ENCODE data around the gene P2RX7. TPM values are rescaled to one million over a fixed set of nuclear protein-coding genes. Genes with fewer than 3 reads are reported as not detected.

Gene P2RX7
- total and polyA plus RNA-seq, 7 donors, result 0.07 to 1.3 (median 0.17) TPM

DNA sequence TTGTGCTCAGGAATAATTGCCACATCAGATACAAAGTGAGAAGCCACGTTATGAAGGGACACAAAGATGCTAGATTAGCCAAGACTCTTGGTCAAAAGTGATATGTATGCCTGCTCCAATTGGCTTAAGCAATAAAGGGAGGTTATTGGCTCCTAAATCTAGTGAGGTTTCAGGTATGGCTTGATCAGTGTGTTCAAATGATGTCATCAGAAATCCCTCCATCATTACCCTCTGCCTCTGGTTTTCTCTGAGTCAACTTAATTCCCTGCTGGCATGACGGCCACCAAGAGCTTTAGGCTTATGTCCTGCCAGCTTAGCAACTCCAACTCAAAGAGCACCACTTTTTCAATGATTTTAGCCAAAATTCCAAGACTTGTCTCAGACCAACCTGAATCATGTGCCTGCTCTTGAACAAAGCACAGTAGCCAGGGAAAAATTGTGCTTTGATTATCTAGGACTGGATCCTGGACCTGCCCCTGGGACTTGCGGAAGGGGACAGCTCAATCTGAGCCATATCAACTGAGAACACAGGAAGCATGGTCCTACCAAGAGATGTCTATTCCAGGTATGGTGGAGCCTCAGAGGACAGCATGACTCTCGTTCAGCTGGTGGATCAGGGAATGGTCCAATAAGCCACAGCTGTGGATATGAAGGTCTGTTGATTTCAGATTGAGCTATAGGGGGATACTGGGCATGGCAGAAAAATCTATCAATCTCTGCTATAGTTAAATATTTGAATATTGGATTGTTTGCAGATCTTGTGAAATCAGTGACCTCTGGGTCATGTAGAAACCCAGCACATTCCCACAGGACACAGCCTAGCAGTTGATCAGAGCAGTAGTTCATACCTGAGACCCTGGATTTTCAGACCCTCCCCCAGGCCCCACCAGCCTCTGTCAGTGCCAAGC is 16.1 kb upstream of the P2RX7 start:
- Histone ChIP-seq H3K4me3 (no peak overlapping the region), H3K9me3 (no peaks in the 10 kb centered on the region), H3K36me3 (ENCODE audit: insufficient read depth in 1 of 2, low read depth in 1 of 2) (no peaks in the 10 kb centered on the region), H3K27ac (no peak overlapping the region), H3K4me1 (no peaks in the 10 kb centered on the region), H3K27me3 (ENCODE audit: insufficient read depth in 3 of 3, low read length in 2 of 3) (no peaks in the 10 kb centered on the region)
- intact Hi-C loops (cut with DNase I), result no loop called here
- ATAC-seq, result no peak
- TF ChIP-seq, protein P1, sequence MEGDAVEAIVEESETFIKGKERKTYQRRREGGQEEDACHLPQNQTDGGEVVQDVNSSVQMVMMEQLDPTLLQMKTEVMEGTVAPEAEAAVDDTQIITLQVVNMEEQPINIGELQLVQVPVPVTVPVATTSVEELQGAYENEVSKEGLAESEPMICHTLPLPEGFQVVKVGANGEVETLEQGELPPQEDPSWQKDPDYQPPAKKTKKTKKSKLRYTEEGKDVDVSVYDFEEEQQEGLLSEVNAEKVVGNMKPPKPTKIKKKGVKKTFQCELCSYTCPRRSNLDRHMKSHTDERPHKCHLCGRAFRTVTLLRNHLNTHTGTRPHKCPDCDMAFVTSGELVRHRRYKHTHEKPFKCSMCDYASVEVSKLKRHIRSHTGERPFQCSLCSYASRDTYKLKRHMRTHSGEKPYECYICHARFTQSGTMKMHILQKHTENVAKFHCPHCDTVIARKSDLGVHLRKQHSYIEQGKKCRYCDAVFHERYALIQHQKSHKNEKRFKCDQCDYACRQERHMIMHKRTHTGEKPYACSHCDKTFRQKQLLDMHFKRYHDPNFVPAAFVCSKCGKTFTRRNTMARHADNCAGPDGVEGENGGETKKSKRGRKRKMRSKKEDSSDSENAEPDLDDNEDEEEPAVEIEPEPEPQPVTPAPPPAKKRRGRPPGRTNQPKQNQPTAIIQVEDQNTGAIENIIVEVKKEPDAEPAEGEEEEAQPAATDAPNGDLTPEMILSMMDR (IDR thresholded peaks at IDR 0.05), result no peak
- no peak for DNase-seq
- WGBS, 3 donors, result 60 to 70% (median 63%) methylated on average over 4 of the region's 4 CpGs

DNA sequence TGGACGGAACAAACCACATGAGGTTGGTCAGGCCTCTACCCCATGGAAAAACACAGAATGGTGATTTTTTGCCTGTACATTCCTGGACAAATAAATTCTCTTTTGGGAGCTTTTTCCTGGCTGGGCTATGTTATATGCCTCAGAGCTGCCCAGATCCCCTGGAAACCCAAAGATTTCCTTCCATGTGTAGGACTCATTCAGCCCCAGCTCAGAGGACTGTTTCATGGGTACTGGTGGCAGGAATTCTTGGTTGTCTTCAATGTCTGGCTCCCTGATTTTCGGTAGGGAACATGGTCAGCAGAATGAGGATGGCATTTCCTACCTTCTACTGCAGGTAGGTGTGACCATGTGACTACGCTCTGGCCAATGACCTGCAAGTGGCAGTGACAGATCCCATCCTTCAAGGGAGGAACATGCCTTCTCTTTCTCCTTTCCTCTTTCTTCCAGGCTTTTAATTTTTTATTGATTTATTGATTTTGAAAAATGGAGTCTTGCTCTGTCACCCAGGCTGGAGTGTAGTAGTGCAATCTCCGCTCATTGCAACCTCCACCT is 15.4 kb upstream of the P2RX7 start:
- intact Hi-C loops (cut with DNase I), result no loop called here
- TF ChIP-seq, protein P1 (IDR thresholded peaks at IDR 0.05), result no peak
- WGBS, 3 donors, result 85 to 91% (median 88%) methylated on average over 4 of the region's 4 CpGs

DNA sequence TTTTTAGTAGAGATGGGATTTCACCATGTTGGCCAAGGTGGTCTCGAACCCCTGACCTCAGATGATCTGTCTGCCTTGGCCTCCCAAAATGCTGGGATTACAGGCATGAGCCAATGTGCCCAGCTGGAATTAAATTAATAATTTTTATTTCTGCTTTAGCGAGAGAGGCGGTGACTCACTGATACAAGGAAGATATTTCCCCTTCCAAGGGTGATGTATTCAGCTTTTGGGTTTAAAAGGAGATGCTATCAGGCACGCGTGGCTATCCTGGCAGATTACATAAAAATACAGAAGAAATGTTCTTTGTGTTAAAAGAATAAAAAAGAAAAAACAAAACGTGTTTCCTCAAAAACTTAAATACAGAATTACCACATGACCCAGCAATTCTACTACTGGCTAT is 12.4 kb upstream of the P2RX7 start:
- H3K4me3 ChIP-seq, result no peak overlapping the region
- no peaks in the 10 kb centered on the region for H3K27me3 ChIP-seq (ENCODE audit: insufficient read depth in 3 of 3, low read length in 2 of 3)
- no peaks in the 10 kb centered on the region for H3K4me1 ChIP-seq
- ATAC-seq (no peak), DNase-seq (no peak)
- WGBS, 3 donors, result 59 to 79% (median 68%) methylated on average over 6 of the region's 6 CpGs
- no peaks in the 10 kb centered on the region for H3K9me3 ChIP-seq
- TF ChIP-seq, protein P1 (IDR thresholded peaks at IDR 0.05), result no peak
- H3K27ac ChIP-seq, result no peak overlapping the region
- intact Hi-C loops (cut with DNase I), result no loop called here
- H3K36me3 ChIP-seq (ENCODE audit: insufficient read depth in 1 of 2, low read depth in 1 of 2), result no peaks in the 10 kb centered on the region

More for the DNA sequence above, 15.4 kb upstream of the P2RX7 start:
- no peaks in the 10 kb centered on the region for H3K27me3 ChIP-seq (ENCODE audit: insufficient read depth in 3 of 3, low read length in 2 of 3)
- H3K36me3 ChIP-seq (ENCODE audit: insufficient read depth in 1 of 2, low read depth in 1 of 2), result no peaks in the 10 kb centered on the region
- no peaks in the 10 kb centered on the region for H3K4me1 ChIP-seq
- ATAC-seq, result no peak
- no peak for DNase-seq
- no peaks in the 10 kb centered on the region for H3K9me3 ChIP-seq
- H3K27ac ChIP-seq, result no peak overlapping the region
- H3K4me3 ChIP-seq, result no peak overlapping the region

DNA sequence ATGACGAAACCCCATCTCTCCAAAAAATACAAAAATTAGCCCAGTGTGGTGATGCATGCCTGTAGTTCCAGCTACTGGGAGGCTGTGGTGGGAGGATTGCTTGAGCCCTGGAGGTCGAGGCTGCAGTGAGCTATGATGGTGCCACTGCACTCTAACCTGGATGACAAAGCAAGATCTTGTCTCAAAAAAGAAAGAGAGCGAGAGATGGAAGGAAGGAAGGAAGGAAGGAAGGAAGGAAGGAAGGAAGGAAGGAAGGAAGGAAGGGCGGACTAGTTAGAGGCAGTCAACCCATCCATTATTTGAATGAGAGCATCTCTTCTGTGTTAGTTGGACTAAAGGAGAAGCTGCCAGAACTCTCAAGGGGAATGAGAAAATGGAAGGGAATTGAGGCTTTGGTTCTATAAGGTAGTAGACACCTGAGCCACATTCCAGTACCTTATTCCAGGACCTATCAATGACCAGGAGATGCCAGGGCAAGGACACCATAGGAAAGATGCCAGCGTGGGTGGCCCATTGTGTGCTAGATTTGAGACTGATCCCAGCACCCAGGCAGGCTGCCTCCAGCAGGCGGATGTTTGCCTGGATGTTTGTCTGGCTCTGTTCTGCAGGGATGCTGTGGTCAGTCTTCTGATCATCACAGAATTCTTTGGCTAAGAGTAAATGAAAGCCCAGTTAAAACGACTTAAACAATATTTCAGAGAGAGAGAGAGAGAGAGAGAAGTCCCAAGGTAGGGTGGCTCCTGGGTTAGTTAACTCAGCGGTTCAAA is 11.5 kb upstream of the P2RX7 start:
- 70 to 78% (median 74%) methylated on average over 8 of the region's 8 CpGs for WGBS, 3 donors
- intact Hi-C loops (cut with DNase I), result no loop called here

More for the DNA sequence above, 11.5 kb upstream of the P2RX7 start:
- ATAC-seq, result no peak
- Histone ChIP-seq H3K27ac (no peak overlapping the region), H3K4me3 (no peak overlapping the region), H3K27me3 (ENCODE audit: insufficient read depth in 3 of 3, low read length in 2 of 3) (no peaks in the 10 kb centered on the region), H3K36me3 (ENCODE audit: insufficient read depth in 1 of 2, low read depth in 1 of 2) (no peaks in the 10 kb centered on the region), H3K4me1 (no peaks in the 10 kb centered on the region), H3K9me3 (no peaks in the 10 kb centered on the region)
- TF ChIP-seq, protein P1 (IDR thresholded peaks at IDR 0.05), result no peak
- no peak for DNase-seq
